DMS53 (cell line): ENCODE data around the gene CHRNA7.

ENCODE experiments used
- DNase-seq: peaks from one replicate; lab custom pipeline; 2025; lab: John Stamatoyannopoulos, UW

The CHRNA7 gene

DNA sequence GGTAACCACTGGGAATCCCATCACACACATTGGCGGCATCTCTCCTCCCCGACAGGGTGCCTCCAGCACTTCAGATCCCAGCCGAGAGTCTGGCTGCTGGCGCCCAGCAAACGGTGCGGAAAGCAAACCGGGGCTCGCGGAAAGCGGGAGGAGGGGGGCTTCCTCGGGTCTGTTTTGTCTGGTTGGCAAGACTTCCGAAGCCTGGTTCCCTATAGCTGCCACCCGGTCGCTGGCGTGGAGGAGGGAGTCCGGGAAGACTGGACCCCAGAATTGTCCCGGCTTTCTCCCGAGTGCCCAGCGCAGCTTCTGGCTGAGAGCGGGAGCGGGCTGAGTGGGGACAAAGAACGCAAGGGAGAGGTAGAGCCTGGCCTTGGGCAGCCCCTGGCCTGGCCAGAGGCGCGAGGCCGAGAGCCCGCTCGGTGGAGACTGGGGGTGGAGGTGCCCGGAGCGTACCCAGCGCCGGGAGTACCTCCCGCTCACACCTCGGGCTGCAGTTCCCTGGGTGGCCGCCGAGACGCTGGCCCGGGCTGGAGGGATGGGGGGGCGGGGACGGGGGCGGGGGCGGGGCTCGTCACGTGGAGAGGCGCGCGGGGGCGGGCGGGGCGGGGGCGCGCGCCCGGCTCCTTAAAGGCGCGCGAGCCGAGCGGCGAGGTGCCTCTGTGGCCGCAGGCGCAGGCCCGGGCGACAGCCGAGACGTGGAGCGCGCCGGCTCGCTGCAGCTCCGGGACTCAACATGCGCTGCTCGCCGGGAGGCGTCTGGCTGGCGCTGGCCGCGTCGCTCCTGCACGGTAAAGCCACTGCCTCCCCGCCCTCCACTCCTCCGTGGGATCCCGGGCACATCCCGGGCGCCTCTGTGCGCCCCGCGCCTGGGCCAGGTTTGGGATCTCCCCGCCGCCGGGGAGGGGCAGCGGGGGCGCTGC is at the start of gene CHRNA7:
Gene CHRNA7, plus strand, starts transcription at position 654 of the 920 bp plus-strand sequence. Its CDS starts 80 bp downstream, at position 734.
- DNase-seq = peak; percentile 84

- no peak for DNase-seq
Observed at GRCh38 chr15:31985607-31986006, 44.7 kb upstream of the CHRNA7 start.

GRCh38 chr15:31993062-31993461 is 37.3 kb upstream of the CHRNA7 start:
- no peak for DNase-seq

DNA sequence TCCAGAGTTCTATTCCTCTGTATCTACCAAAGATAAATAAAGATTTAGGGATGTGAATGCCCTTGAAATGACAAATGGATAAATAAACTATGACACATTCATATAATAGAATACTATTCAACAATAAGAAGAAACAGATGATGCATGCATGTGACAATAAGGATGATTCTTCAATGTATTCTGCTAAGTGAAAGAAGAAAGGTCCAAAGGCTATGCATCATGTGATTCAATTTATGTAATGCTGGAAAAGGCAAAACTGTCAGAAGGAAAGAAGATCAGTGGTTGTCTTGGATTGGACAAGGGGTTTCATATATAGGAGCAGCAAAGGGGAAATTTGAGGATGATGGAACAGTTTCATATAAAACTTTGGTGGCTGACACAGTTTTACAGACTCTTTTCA is 32.6 kb upstream of the CHRNA7 start:
- DNase-seq = no peak

DNA sequence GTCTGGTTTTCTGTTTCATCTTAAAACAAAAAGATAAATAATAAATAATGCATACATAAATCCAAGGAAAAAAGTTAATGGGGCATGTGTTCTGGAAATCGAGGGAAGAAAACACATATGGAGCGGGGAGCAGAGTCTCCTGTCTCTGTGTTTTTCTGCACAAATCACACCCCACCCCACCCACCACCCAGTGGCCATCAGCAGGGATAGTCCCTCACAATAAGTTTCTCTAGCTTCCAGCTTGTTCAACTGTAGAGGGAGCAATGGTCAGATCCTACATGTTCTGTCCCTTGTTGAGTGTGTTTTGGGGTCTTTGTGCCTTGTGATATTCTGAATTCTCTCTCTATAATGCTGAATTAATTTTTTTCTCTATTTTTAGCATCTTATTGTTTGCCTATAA is 26.8 kb upstream of the CHRNA7 start:
- no peak for DNase-seq

DNA sequence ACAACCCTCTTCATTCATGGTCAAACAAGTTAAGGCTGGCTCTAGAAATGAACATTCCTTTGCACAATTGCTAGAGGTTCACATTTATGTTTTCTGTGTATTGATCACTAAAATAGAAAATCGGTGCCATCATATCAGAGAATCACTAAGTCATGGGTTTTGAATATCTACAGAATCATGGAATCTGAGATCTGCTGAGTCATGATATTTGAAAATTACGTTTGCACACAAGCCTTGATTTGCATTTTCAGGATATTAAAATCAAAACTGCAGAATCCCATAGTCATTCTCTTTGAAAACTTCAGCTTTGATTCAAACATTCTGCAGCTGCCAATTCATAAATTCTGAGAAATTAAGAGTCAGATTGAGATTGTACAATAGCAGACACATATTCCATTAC is 26.1 kb upstream of the CHRNA7 start:
- DNase-seq = no peak

DNA sequence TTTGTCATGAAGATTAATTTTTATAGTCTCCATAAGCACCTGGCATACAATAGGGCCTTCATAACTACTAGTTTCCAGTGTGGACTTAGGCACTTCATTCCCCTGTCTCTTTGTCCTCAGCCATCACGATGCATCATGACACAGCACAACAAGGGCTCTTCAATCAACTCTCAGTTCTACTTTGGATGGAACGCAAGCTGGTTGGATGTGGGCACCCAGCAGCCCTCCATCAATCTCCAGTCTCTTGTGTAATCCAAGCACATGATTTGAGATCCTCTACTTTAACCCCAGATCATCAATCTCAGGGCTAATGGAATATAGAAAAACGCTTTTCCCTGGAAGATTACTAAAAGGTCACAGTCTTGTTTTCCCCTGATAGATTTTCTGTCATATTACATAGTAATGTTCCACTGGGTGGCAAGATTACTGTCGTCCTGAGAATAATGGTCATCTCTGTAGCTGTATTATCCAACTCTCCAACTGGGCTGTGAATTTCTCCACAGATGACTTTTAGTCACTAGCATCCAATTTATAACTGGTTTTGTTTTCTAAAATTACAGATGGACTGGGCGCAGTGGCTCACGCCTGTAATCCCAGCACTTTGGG is 22.9 kb upstream of the CHRNA7 start:
- DNase-seq = peak; percentile 70

DNA sequence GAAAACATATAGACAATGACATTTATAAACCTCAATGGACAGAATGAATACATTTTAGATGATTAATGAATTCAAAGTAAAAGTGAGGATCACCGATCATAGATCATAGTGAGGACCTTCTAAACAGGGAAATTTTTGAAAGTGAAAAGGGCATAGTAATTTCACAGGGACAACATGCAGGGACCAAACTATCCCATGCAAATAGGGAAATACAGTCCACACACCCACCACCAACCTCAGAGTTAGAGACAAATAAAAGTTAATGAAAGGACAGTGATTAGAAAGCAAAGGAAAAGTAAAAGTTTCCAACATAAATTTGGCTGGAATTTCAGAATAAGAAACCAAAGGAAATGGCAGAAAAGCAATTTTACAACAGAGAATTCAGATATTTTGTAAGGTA is 15.4 kb upstream of the CHRNA7 start:
- no peak for DNase-seq

DNA sequence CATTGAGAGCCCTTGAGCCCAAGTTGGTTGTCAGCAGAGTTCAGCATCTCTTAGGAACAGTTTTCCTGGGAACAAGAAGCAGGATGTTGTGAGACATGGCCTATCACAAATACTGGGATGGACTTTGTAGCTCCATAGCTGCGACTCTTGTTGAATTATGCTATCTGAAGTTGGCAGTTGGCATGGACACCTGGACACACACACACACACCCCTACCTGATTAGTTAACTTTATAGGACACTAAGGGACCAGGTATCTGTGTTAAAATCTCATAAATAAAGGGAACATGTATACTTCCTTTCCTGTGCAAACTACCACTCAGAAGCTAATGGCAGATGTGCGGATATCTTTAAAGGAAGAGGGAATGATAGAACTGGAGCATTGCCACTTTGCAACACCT is 10.2 kb upstream of the CHRNA7 start:
- DNase-seq = no peak

DNA sequence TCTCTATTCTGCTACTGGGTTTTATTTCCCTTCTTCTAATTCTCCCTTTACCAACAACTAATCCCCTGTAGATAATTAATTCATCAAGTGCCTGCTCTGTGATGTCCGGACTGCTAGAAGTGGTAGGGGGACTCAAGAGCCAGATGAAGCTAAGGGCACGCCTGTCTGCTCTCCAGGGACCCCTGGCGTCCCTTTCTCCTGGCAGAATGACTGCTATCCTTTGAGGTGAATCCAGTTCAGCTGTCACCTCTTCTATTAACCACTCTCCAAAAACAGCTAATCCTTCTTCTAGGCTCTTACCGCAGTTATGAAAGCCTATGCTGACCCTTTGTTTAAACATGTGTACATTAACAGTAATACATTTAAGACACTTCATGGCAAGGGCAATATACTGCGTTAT is 1.4 kb upstream of the CHRNA7 start:
- peak; percentile 16 for DNase-seq

DNA sequence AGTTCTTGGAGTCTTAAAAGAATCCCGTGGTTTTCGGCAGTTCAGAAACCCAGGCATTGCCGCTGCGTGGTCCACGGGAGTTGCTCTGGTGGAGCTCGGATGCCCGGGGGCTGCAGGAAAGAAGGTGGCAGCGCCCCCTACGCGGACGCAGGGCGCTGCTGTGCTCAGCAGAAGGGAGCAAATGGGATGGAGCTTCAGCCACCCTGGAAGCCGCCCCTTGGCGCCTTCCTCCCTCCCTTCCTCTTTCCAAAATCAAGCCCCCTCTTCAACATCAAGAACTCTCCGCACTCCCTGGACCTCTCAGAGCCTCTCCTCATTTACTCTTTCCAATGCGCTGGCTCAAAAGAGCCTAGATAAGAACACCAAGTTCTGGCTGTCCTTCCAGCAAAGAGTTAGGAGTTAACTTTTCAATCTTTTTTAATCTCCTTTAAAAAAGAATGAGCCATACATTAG is 880 bp upstream of the CHRNA7 start:
- peak; percentile 49 for DNase-seq

DNA sequence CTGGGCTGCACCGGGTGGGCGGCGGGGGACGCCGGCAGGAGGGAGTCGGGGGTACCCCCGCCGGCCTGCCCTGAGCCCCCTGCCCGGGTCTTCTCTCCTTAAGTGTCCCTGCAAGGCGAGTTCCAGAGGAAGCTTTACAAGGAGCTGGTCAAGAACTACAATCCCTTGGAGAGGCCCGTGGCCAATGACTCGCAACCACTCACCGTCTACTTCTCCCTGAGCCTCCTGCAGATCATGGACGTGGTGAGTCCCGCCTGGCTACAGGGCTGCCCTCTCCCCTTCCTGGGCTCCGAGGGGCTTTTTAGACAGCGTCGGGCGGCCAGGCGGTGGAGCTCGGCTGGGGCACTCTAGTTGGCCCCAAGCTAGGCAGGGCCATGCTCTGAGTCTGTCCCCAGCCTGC is 480 bp downstream of the CHRNA7 start:
- DNase-seq = peak; percentile 43

DNA sequence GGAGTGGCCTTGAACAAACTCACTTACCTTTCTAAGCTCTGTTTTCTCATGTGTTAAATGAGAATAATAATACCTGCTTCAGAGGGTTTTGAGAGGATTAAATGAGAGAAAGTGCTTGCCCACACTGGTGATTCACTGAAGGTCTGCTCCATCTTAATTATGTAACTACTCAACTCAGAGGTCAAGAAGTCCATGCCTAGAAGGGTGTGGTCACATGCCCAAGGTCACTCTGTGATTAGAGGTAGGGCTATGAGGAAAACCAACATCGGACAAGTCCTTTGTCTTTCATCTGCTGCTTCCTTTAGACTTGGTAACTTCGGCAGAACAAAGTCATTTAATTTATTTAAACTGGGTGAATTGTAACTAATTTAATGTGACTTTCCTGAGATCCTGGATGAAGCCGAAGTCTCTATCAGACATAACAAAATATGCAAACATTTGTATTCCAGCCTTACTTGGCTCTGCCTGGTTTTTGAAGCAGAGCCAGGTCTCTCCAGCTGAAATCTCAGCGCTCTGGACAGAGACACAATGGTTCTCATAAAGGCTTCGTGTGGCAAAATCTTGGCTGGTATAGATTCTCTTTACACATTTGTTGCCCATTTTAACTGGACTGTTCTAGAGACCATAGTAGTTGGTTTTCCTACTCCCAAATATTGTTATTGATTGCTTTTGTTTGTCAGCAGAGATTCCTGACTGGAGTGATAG is 3.0 kb downstream of the CHRNA7 start:
- DNase-seq = no peak

DNA sequence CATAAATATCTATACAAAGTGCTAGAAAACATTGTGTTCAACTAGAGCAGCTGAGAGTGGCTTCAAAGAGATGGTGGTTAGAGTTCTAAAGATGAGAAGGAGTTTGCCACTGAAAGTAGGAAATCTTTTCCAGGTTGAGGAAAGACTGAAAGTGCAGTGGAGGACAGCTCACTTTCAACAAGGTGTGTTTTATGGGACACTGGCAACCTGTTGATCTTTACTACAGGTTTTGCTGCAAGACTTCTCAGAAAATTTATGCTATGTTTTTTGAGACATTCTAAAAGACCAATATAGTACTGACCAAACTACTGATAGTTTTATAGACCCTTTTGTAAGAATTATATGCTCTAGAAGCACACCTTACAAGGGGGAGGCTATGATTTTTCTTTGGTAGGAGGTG is 3.8 kb downstream of the CHRNA7 start:
- DNase-seq = no peak

- DNase-seq = no peak
Observed at GRCh38 chr15:32035285-32035684, 5.0 kb downstream of the CHRNA7 start.

DNA sequence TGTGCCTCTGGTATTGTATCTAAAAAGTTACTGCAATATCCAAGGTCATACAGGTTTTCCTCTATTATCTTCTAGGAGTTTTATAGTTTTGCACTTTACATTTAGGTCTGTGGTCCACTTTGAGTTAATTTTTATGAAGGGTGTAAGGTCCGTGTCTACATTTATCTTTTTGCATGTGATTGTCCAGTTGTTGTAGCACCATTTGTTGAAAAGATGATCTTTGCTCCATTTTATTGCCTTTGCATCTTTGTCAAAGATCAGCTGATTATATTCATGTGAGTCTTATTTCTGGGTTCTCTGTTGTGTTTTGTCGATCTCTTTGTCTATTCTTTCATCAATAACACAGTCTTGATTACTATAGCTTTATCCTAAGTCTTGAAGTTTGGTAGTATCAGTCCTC is 6.7 kb downstream of the CHRNA7 start:
- no peak for DNase-seq

- DNase-seq = no peak
Observed at GRCh38 chr15:32041294-32041693, 11.0 kb downstream of the CHRNA7 start.

- peak; percentile 25 for DNase-seq
Observed at GRCh38 chr15:32042269-32042972, 12.1 kb downstream of the CHRNA7 start.

- peak; percentile 23 for DNase-seq
Observed at GRCh38 chr15:32053719-32054118, 23.4 kb downstream of the CHRNA7 start.

DNA sequence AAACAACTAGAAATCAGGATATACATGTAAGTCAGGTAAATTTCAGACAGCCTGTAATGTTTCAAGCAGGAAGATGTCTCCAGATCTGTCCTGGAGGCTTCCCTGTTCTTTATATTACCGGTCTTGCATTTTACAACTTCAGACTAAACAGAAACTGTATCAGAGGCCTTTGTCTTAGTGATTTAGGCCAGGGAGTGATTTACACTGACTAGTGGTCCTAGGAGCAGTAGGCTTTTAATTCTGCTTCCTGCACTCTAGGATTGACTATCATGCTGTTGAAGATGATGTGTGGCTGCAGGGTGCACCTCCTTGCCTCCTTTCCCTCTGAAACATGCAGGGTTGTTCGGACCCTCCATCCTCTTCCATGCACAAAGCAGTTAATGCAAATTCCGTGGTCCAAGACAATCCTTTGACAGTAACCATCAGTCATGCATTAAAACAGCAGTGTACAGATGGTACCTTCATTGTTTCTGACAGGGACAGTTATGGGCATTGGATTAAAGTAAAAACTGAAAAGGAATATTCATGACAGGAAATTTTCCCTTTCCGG is 27.6 kb downstream of the CHRNA7 start:
- no peak for DNase-seq

DNA sequence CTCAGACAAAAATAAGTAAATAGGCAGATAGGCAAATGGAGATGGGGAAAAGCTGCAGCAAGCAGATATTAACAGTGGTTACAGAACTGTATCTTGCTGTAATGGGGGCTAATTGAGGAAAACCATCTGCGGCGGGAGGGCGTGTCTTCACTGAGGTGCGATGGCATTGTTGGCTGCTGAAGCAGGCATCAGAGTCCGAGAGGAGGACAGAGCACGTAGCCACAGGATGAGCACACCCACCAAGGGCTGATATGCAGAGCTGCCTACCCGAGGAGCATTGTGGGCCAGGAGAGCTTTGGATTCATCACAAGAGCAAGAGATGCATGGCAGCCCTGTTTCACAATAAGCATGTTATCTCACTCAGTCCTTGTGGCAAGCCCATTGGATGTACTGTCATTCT is 30.4 kb downstream of the CHRNA7 start:
- DNase-seq = no peak

GRCh38 chr15:32067115-32067514 is 36.8 kb downstream of the CHRNA7 start:
- DNase-seq = peak; percentile 1
